Measurements from ENCODE around the gene SLCO3A1. TPM values are rescaled to one million over a fixed set of nuclear protein-coding genes. Genes with fewer than 3 reads are reported as not detected.

SLCO3A1 gene
- total RNA-seq, 4 donors from 2014 or later: 12.1 to 22.3 (median 13.5) TPM

DNA sequence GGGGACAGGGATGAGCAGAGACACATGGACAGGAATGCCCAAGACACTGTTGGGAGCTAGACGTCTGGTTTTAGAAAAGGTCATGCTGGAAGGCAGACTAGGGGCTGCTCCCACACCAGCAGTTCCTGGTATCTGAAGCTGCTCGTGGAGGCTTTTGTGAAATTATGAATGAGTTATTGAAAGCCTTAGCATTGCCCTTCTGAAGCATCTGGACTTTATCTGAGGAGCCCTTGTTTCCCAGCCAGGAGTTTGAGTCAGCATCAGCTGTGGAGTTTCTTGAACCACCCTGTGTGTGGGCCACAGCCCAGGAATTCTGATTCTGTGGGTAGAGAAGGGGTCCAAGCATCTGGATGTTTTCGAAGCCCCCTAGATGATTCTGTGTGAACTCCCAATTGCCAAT lies 258.7 kb downstream of the SLCO3A1 start:
- TF ChIP-seq CTCF (IDR thresholded peaks at IDR 0.05; ENCODE audit: low read depth): no peak

GRCh38 chr15:92112711-92113110 lies 259.2 kb downstream of the SLCO3A1 start:
- no peak for TF ChIP-seq CTCF (IDR thresholded peaks at IDR 0.05; ENCODE audit: low read depth)

DNA sequence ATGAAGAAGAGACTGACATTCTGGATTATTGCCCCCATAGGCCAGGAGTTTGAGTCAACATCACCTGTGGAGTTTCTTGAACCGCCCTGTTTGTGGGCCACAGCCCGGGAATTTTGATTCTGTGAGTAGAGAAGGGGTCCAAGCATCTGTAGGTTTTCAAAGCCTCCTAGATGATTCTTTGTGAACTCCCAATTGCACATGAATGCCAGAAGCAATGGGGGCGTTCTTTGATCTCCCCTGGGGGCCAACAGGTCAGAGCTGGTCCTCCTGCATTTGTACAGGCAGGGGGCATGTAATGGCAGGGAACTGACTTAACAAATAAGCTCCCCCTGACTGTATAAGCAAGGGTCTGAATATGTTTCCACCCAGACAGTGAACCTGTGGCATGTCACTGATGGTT lies 260.3 kb downstream of the SLCO3A1 start:
- TF ChIP-seq CTCF (IDR thresholded peaks at IDR 0.05; ENCODE audit: low read depth): no peak

GRCh38 chr15:92115834-92116233 lies 262.3 kb downstream of the SLCO3A1 start:
- TF ChIP-seq CTCF (IDR thresholded peaks at IDR 0.05; ENCODE audit: low read depth): no peak

- TF ChIP-seq CTCF (IDR thresholded peaks at IDR 0.05; ENCODE audit: low read depth): no peak
Observed at GRCh38 chr15:92116330-92116729, 262.8 kb downstream of the SLCO3A1 start.

DNA sequence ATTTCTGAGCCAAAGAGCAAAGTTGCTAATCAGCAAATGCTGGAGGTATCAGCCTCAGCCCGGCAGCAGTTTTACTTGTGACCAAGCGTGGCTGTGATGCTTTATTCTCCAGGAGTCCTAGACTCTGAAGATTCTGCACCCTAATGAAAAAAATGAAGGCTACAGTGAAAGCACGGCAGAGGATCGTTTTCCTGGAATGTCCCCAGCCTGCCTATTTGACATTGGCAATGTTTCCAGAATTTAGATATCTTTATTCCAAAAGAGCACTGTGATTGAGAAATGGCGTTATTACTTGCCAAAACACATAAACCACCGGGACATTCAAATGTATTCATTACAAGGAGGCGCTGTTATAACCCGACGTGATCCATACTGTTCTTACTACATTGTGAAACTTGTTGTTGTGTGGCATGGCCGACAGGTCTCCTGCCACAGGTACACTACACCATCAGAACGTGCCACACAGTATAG lies 263.8 kb downstream of the SLCO3A1 start:
- no peak for TF ChIP-seq CTCF (IDR thresholded peaks at IDR 0.05; ENCODE audit: low read depth)

GRCh38 chr15:92118162-92118935 lies 264.8 kb downstream of the SLCO3A1 start:
- TF ChIP-seq CTCF (IDR thresholded peaks at IDR 0.05; ENCODE audit: low read depth): no peak

Data from subcutaneous adipose tissue (tissue), 4 donors.